GM12801 (cell line): Measurements from ENCODE around the gene PARD6G.

Experiments
- CTCF ChIP-seq: IDR thresholded peaks from one replicate; pipeline ENCODE4 v1.5.1; 2011; ENCODE audit warnings: control low read depth; ENCODE audit not compliant: insufficient read length; ENCODE audit errors: extremely low read depth

Gene PARD6G

DNA sequence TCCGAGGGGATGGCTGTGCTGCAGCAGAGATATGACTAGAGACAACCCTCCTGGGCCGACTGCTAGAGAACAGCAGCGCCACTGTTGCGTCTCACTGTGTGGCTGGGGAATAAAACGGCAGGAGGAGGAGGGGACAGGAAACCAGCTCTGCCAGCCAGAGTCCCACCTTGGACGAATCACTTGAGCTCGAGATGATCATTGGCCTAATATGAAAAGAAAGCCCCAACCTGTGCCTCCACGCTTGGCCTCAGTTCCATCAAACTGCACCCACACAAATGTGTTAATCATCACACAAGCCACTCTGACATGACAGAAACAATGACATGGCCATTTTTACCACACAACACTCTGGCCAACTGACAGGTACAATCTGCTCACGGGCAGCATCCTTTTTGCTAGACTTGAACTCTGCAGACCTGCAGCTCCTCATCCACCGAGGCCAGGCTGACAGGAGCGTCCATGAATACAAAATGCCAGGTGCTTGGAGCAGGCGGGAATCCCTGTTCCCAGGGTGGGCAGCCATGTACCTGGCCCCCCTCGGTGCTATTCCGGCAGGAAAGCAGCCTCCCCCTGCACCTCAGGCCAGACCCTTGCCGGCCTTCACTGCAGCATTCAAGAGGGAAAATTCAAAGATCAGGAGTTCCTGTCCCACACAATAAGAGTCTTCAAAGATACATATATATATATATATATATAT, 52.3 kb downstream of the PARD6G start:
- no peak for TF ChIP-seq CTCF

GRCh38 chr18:80193701-80194100, 53.6 kb downstream of the PARD6G start:
- no peak for TF ChIP-seq CTCF

DNA sequence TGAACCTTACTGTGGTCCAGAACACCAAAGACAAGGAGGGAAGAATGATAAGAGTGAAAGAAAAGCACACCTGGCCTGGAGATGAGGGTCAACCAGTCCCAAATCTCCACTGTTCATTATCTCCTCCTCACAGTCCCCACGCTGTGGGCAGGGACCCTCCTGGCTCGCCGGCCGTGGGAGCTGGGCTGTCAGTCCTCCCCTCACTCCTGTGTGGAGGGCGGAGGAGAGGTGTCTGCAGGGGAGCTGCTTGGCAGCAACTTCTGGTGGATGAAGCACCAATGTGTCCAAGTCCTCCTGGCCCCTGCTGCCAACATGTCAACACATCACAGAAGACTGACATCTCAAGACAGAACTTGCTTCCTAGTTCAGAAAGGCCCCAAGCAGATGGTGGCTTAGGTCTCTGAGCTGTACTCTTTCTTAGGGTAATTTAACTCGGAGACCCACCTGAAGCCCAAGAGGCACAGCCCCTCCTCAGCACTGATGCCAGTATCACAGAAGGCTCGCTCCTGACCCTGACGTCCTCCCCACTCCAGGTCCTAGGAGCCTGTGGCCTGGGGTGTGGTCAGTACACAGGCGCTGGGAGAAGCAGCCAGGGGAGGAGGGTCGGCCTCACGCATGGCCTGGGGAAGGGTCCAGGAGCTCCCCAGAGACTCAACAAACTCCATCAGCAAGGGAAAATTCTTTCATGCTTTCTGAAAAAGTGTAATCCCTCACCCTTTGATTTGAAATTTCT, 54.5 kb downstream of the PARD6G start:
- TF ChIP-seq CTCF: no peak

DNA sequence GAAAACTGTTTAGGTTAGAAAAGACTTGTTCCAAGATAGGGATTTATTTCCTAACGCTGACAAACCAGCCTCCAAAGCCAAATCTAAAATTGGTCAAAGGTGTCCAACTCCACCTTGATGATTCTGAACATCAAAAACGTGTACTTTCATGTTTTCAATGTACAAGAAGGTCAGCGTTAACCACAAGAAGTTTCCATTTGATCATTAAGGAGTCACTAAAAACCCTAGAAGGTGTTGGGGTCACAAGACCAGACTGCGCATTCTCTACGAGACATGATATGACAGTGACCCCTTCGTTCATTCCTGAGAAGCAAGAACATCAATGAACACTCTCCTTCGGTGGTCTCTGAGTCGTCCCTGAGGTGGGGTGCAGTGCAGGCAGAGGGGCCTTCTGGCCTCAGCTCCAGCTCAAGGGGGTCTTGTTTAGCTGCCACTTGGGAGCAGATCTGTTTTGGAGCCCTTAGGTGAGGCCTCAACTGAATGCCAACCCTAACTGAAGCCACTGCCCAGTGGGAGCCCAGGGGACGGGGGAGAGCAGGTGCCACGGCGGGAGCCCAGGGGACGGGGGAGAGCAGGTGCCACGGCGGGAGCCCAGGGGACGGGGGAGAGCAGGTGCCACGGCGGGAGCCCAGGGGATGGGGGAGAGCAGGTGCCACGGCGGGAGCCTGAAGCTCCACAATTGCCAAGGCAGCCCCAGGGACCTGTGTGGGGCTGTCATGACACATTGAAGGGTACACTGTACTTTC, 55.2 kb downstream of the PARD6G start:
- TF ChIP-seq CTCF: no peak

- TF ChIP-seq CTCF: no peak
Measured at GRCh38 chr18:80191264-80191663, 56.0 kb downstream of the PARD6G start.

- TF ChIP-seq CTCF: no peak
Measured at GRCh38 chr18:80190311-80190710, 57.0 kb downstream of the PARD6G start.

GRCh38 chr18:80189531-80189865, 57.8 kb downstream of the PARD6G start:
- no peak for TF ChIP-seq CTCF
